Activated effector memory CD4-positive, alpha-beta T cell treated with Interleukin-2 at 50 U/mL for 16 hours (primary cell): Measurements from ENCODE around the gene CXCL14.

Experiments
- DNase-seq: peaks from one replicate; pipeline ENCODE4 v3.0.0-alpha.2; 2020

CXCL14 gene

DNA sequence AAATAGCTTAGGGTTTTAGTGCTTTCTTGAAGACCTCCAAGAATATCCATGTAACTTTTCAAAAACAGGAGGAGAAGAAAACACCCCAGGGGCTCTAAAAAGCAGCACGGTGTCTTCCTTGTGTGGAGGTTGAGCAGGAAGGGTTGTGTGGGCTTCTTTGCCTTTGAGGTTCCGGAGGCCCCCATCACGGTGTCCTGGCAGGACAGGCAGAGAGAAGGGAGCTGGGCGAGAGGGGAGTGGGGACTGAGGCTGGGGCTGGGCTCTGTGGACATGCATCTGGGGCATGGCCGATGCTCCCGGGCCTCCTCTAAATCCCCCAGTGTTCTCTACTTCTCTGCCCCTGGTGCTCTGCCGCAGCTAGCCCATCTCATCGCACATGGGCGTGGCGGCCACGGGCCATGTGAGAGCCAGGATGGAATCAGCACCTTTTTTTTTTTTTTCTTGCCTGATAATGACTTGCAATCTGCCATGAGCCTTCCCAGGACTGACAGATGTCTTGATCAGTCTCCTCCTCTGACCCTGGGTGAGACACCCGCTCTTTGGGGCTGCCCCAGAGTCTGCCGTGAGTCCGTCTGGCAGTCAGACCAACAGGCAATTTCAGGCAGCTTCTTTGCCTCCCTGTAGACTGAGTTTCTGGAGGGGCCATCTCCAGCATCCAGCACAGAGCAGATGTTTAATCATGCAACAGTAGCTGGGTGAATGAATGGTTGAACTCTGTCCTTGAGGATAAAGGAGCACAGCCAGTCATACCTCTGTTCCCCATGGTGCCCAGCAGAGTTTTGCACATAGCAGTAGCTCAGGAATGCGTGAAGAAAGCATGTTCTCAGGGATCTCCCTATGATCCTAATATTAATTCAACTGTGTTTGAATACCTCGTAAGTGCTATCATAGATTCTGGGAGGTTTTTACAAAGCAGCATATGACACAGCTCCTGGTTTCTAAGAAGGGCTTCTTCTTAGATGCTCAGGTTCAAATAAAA is 12.1 kb downstream of the CXCL14 start:
- no peak for DNase-seq

DNA sequence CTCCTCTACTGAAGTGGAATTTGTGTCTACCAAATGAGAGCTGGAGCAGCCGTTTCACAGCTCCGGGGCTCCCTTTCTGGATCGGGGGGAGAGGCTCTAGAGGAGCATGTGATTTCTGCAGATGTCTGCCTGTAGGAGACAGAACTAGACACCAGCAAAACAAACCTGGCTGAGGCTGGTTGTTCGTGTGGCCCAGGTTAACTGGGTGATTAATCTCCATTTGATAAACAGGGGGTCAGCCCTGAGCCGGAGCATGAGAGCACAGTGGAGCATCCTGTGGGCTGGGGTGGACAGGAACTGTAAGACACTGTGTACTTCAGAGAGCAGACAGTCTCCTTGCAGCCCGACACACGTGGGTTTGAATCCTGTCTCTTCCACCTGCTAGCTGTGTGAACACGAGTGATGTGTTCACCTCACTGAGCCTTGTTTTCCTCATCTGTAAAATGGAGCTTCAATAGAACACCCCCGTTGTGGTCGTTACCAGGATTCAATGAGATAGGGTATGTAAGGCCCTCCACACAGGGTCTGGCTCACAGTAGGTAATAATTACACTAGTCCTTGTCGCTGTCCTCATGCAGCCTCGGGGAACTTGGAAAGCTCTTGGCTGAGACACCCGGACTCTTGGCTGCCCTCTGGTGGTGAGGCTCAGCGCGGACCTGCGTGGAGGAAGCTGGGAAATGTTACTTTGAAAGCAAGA is 12.9 kb downstream of the CXCL14 start:
- peak; percentile 45 for DNase-seq

DNA sequence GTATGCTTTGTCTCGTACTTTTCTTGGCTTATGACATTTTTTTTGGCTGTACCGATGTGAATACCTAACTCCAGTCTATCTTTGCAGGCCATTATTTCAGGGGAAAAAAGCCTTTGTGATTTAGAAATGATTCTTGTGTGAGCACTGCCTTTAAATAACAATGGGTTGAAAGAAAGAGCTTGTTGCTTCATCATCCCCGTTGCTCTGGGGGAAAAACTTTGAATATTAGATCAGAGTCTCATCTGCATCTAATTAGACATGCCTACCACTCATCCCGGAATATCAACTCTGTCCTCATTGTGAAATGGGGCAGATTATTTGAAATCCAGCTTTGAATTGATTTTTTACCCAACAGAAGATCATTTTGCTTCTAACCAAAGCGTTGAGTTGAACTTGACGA is 13.5 kb downstream of the CXCL14 start:
- no peak for DNase-seq

DNA sequence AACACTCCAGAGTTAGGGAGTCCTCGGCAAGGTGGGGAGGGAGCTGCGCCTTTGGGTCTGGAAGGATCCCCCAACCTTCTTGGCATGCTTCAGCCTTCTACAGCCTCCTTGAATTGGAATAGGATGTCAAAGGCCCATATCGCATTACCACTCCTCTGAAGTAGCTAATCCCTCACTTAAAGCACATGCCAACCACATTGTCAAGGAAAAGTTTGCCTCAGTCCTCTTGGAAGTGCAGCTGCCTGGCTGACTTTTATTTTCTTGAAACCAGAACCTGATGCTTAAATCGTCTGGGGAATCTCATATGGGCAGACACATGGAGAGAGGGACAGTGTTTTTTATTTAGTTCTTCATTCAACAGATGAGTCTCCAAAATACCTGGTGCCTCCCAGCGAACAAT is 14.5 kb downstream of the CXCL14 start:
- DNase-seq, result no peak

DNA sequence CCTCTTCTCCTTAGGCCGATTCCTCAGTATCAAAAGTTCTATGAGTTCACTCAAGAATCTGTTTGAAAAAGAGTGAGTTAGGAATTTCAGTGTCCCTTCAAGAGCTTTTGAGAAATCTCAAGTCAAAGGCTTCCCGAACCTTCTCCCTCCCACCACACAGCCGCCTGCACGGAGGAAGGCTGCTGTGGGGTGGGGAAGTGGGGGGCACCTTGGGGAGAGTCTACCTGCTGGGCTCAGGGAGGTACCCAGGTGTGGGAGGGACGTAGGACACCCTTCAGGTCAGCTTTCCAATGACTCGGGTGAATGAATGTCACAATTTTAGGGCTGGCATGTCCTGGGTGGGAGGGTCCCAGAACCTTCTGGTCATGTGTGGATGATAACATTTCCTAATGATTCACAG is 17.5 kb downstream of the CXCL14 start:
- DNase-seq, result no peak

DNA sequence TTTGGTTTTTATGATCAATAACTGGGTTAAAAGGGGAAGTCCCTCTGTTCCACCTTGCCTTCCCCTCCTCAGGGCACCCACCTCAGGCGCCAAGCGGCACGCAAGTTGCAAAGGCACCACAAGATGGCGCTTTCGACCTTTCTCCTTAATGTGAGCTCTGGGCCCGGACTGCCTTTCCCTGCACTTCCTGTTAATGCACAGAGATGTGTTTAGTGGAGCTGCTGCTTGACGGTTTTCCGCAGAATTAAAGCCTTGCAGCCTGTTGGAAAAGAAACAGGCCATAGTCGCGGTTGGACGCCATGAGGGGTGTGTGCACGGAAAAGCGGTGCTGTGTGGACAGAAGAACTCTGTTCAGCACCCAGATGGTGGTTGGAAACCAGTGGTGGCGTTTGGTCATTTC is 17.9 kb downstream of the CXCL14 start:
- peak; percentile 30 for DNase-seq

DNA sequence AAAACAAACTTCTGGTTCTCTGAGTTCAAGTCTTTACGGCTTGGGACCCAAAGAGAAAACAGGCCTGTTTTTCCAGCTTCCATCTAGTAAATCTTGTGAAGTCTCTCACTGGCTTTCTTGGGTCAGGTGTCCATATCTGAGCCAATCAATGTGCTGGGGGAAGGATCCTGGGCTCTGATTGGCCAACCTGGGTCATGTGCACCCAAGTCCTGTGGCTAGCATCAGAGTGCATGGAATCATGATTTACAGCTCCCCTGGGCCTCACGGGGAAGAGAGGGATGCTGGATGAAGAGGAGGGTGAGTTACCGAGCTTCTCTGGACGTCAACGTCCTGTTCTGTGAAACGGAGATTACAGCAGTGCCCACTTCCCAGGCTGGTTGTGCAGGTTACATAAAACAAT is 19.4 kb downstream of the CXCL14 start:
- DNase-seq, result no peak

DNA sequence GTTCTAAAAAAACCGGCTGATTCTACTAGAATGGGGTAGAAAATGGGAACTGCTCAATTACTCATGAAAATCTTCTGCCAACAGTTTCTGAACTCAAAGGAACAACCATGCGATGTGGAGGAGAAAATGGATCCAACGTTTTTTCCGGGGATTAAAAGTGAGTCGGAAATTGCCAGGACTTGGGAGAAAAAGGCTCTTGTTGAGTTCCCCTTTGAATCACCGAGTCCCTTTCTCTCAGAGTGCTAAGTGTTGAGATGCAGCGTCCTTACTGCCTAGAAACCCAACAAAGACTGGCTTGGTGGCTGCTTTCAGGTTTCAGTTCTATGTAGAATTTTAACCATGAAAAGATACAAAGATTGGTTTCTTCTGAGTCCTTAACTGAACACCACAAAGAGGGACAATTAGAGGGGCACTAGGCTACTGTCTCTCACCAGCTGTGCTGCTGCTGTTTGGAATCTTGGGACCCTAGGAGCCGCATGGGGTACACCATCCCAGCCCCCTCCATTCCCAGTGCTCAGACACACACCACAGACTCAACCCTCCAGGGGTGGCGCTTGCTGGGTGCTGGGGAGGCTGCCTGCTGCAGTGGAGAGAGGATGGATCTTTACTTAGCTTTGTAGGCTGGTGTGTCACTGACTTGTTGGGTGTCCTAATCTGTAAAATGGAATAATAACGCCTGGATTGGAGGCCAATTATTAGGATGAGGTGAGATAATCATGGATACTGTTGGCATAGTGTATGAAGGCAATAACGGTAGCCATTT is 21.5 kb downstream of the CXCL14 start:
- no peak for DNase-seq

DNA sequence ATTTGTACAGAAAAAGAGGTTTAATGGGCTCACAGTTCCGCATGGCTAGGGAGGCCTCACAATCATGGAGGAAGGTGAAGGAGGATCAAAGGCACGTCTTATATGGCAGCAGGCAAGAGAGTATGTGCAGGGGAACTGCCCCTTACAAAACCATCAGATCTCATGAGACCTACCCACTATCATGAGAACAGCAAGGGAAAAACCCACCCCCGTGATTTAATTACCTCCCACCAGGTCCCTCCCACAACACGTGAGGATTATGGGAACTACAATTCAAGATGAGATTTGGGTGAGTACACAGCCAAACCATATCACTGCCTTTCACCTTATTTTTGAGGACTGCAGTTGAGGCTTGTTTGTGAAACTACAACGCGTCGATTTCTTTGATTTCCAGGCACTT is 22.2 kb downstream of the CXCL14 start:
- DNase-seq, result no peak

DNA sequence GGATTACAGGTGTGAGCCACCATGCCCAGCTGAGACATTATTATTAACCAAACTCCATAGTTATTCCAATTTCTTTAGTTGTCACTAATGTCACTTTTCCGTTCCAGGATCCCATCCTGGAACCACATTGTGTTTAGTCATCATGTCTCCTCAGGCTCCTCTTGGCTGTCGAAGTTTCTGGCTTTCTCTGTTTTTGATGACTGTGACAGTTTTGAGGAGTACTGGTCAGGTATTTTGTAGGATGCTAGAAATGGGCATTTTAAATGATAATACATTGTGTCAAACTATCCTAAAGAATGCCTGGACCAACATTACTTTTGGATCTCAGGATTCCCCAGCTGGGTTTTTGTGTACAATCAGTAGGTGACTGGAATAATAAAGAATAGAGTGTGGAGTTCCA is 23.3 kb downstream of the CXCL14 start:
- DNase-seq, result no peak

DNA sequence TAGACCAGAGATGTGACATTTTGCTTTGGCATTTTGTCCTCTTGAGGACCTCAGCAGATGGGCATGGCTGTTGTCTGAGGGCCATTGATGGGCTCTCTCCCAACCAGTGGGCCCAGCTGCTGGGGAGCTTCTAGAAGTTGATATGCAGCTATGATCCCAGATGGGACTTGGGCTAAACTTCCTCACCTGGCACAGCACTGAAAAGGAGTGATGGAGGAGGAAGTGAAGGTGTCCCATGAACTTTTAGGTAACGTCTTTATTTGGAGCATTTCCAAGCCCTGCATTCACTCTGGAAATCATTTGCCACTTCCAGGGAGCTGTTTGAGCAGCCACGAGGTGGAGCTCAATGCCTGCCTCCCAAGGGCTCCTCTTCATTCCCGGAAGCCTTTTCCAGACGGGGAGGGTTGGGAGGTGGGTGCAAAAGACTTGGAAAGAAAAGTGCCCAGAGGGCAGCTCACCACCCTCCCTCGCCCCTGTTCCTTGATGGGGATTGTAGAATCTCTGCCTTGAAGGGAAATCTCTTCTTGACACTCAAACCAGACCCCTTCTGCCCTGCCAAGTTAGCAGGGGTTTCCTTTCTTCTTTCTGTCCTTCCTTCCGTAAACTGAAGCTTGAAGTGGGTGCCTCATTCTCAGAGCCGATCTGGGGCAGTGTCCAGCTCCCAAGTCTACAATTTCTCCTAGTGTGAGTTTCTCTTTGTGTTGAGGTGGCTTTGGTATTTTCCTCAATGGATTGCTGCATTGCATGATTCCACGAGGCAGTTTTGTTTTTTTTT is 24.9 kb downstream of the CXCL14 start:
- DNase-seq, result no peak

DNA sequence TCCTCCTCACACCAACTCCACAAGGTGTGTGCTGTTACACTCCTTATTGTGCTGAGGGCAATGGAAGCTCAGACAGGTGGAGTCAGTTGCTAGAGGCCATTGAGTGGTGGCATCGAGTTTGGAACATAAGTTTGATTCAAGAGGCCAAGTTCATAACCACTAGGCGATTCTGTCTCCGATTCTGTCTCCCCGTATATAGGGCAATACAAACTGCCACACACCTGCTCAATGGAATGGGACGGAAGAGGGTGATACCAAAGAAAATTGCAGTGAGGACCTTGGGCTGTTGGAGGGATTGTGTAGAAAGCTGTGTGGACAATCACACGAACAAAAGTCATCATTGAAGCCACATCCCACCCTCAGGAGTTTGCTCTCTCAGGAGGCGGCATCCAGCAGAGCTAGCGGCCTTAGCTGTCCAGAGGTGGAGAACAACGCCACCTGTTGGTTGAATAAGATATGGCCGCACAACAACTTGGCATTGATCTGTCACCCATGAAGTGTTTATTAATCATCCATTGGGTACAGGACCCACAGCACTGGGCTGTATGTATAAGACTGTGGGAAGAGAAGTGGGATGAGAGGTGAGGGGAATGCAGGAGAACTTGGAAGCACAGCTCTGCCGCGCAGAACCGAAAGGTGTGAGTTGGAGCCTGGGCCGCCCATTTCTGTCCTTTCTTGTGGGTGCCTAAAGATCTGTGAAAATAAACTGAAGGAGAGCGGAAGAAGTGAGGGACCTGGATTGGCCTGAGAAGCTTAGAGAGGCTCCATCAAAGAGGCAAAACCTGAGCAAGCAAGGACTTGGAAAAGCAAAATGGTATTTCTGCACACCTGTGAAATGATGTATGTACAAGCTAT is 27.0 kb downstream of the CXCL14 start:
- DNase-seq, result peak; percentile 14

DNA sequence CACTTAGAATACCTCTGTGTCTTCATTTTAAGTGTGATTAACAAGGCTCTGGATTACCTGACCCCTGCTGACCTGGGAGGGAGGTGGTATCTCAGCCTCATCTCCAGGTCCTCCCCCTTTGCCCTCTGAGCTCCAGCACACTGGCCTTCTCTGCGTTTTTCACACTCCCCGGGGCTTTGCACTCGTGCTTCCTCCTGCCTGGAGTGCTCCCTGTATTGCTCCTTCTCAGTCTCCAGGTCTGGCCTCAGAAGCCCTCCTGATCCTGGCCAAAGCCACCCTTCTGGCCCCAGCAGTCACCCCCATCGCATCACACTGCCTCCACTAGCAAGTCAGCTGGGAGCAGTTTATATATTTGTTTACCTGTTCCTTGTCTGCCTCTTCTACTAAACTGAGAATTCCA is 29.4 kb downstream of the CXCL14 start:
- no peak for DNase-seq

DNA sequence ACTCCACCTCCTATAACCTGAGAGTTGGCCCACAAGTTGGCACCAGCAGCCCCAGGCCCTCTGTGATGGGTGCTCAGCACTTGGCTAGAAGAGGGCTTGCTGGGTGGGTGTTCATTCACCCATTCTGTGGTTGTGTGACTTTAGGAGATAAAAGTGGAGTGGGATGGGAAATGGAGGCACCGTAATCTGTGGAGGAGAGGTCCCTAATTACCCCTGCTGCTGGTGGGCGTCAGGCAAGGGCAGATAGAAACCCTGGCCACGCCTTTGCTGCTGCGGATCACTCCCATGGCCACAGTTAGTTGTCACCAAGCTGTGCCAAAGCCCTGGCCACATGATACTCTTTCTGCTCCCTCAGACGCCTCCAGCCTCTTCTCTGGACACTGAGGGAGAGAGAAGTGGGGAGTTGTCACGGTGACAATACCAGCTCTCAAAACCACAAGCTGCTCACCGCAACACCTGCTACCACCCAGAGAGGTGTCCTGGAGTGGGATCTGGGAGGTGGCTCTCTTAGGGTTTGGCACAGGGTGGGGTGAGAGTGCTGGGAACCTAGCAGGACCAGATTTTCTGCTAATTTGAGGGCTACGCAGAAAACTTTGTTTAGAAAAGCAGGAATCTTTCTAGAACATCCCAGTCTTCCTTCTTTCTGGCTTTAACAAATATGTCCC is 31.1 kb downstream of the CXCL14 start:
- DNase-seq, result no peak

DNA sequence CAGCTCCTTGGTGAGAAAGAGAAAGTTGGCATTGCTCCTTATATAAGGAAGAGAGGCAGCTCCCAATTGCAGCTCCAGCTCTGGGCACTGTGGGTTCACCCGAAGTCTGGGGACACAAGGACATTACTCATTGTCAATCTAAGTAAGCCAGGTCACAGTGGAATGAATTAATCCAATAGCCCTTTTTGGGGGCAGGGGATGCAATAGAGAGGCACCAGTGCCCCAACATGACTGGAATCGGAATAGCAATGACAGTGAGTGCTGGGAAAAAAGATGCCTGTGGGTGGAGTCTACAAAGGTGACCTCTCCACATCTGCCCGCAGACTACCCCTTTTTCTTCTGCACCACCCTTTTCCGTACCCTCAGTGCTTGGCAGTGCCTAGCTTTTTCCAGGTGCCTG is 31.9 kb downstream of the CXCL14 start:
- DNase-seq, result no peak

DNA sequence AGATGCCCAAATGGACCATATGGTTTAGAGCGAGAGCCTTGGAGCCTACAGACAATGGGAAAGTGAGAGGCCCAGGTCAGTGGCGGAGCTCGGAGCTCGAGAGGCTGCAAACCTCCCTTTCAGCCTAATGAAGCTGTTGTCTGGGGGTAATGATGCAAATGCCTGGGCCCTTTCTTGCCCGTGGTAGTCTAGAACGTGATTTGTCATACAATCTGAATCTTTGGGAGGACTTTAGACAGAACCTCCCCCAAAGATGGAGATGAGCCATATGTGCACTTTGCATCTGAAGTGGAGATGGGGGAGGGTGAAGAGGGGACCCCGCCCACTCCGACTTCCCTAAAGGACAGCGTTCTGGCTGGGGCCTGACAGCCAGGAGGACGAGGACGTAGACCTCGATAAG is 32.7 kb downstream of the CXCL14 start:
- DNase-seq, result no peak

DNA sequence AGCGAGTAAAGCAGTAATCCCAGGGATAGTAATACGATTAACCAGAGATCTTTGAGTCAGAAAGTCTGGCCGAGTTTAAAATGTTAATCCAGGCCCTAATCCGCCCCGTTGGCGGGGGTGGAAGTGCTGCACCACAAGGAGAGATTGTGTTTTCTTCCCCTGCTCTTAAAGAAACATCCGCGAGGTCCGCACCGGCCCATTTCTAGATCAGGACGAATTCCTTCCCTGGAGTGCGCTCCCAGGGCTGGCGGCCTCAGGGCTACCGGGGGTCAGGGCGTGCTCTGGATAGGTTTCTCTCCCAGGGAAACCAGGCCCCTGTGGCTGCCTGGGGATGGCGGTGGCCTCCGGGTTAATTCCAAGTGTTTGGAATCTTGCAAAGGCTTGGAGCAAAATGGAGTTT is 33.7 kb downstream of the CXCL14 start:
- DNase-seq, result no peak

DNA sequence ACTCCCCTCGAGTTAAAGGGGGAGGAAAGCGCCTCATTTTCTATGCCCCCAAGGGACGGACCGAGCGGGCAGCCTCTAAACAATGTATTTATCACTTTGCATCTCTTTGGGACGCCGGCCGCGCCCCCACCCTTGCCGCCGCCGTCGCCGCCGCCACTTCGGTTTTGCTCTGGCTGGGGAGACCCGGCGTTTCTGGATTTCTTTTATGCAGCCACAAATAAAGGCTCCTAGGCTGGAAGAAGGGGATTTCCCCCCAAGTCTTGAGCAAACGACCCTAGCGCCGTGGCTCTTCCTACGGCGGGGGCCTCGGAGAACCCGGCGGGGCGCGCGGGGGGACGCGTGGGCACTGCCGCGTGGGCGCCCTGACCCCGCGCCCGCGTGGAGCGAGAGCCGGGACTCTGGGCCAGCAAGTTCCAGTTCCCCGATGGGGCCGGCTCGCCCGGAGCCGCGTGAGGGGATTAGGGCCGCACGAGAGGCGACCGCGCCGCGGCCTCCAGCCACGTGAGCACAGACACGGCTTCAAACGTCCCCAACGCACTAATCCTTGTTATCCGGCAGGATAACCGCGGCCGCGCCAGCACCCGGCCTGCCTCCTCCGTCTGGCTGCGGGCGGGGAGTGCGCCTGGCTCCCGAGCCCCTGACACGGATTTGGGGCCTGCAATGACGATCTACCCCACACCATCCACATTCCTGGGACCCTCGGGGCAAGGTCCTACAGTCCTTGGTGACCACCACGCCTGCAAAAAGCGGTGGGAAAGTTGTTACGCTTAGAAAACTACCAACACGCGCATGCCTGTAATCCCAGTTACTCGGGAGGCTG is 35.1 kb downstream of the CXCL14 start:
- DNase-seq, result no peak

DNA sequence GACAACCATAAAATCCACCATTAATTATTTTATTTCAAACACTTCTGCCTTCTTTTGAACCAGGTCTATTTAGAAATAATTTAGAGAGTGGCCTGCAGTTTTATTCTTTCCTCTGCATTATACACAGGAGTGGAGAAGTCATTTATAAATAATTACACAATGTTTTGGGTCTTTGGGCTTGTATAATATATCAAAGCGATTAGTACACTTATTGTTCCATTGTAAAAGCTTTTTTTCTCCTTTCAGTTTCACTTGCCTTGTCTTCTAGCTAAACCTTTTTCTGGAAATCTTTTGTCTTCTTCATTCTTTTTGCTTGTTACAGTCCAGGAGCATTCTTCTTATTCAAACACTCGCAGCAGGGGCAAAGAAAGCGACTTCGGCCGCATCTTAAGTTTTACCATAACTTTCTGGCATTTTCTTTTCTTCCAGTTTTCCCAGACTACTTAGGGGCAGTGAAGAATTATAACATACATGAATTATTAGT is 35.7 kb downstream of the CXCL14 start:
- no peak for DNase-seq
